K562 (cell line): ENCODE data around the gene MTG2. TPM values are rescaled to one million over a fixed set of nuclear protein-coding genes. Genes with fewer than 3 reads are reported as not detected.

Experiments
- ATF2 ChIP-seq: sonication (generic); formaldehyde crosslinking; IDR thresholded peaks from 2 replicates; pipeline ENCODE4 v1.8.1; 2022; ENCODE audit warnings: missing genetic modification reagents
- KLF1 ChIP-seq: fragments of 450-650 bp; IDR thresholded peaks from 2 replicates; pipeline ENCODE4 v1.6.1; 2016; ENCODE audit warnings: missing genetic modification characterization, missing compliant biosample characterization
- KLF13 ChIP-seq: fragments of 450-650 bp; IDR thresholded peaks from 2 replicates; pipeline ENCODE4 v1.6.1; 2016; ENCODE audit warnings: missing genetic modification characterization, low read depth, mild to moderate bottlenecking, missing compliant biosample characterization, moderate library complexity, borderline replicate concordance
- L3MBTL2 ChIP-seq: fragments of 450-650 bp; IDR thresholded peaks from 2 replicates; pipeline ENCODE4 v1.6.1; 2016; ENCODE audit warnings: mild to moderate bottlenecking, moderate library complexity
- MGA ChIP-seq: fragments of 450-650 bp; IDR thresholded peaks from 2 replicates; pipeline ENCODE4 v1.6.1; 2016; ENCODE audit warnings: mild to moderate bottlenecking, moderate library complexity
- NR3C1 ChIP-seq: sonication (generic); formaldehyde crosslinking; IDR thresholded peaks from 2 replicates; pipeline ENCODE4 v1.8.1; 2022; ENCODE audit warnings: missing genetic modification reagents
- TEAD2 ChIP-seq: fragments of 450-650 bp; IDR thresholded peaks from 2 replicates; pipeline ENCODE4 v1.6.1; 2016; ENCODE audit warnings: missing genetic modification characterization, control low read depth, missing compliant biosample characterization
- UBTF ChIP-seq, 2 experiments: IDR thresholded peaks; 2 replicates each; pipeline ENCODE4 v1.6.1; 2012; ENCODE audit warnings: improper control_type of control experiment in 2 of 2, low read depth in 2 of 2, low read length in 2 of 2, borderline replicate concordance in 1 of 2
- ZFP30 ChIP-seq: fragments of 250-450 bp; sonication (Bioruptor Pico); IDR thresholded peaks from 2 replicates; pipeline ENCODE4 v1.8.0; 2022; ENCODE audit warnings: moderate library complexity, mild to moderate bottlenecking, inconsistent platforms, borderline replicate concordance
- ZNF239 ChIP-seq: fragments of 250-450 bp; sonication (Bioruptor Pico); IDR thresholded peaks from 2 replicates; pipeline ENCODE4 v1.4.0; 2020; ENCODE audit warnings: mild to moderate bottlenecking
- ZNF354B ChIP-seq: fragments of 250-450 bp; sonication (Bioruptor Pico); IDR thresholded peaks from 2 replicates; pipeline ENCODE4 v1.4.0; 2020
- ZNF384 ChIP-seq: IDR thresholded peaks from 2 replicates; pipeline ENCODE4 v1.6.1; 2012; ENCODE audit warnings: low read depth, low read length, improper control_type of control experiment
- polyA plus RNA-seq, 8 experiments: library from polyadenylated mRNA; depleted of rRNA in 4 of 8; stranded (reverse) in 5 of 8; unstranded in 3 of 8; fragments of >200 nt; fragmentation: Nextera tagmentation in 2 of 8; fragmentation: Illumina TruSeq in 1 of 8; extraction: Ambion mirVana in 2 of 8; extraction: Trizol in 1 of 8; gene quantifications; 2 replicates each; pipeline versions ENCODE4 v1.2.1 to v1.2.3, GENCODE V29; 2011 to 2014; ENCODE audit warnings: inconsistent platforms in 1 of 8, missing spikeins in 1 of 8
- total RNA-seq, 7 experiments: library from RNA; depleted of rRNA in 6 of 7; stranded (reverse); fragments of >200 nt in 6 of 7; fragmentation: Illumina TruSeq in 2 of 7; extraction: Trizol in 2 of 7; gene quantifications; 2 replicates each; pipeline versions ENCODE4 v1.2.1 to v1.2.3, GENCODE V29; 2011 to 2021; ENCODE audit warnings: low replicate concordance in 1 of 7

Gene MTG2
- total and polyA plus RNA-seq, 9 of the 15 experiments (the other 6 are each of a cell fraction or from before 2014, with no cell fraction given): 8.7 to 67.5 (median 44.5) TPM

- TF ChIP-seq ATF2 (no peak), ZNF239 (CRISPR knock-in tag) (no peak), MGA (peak; percentile 79), KLF1 (tag) (no peak), L3MBTL2 (peak; percentile 90), ZNF384 (no peak), ZFP30 (CRISPR knock-in tag) (no peak), TEAD2 (tag) (no peak), NR3C1 (0 out of 2 replicates have a peak, but pooled peaks have one; percentile 58), KLF13 (no peak), ZNF354B (CRISPR knock-in tag) (no peak), UBTF (IDR thresholded peaks at IDR 0.05; ENCODE audit: borderline replicate concordance in 1 of 2, low read depth in 2 of 2, low read length in 2 of 2) (peak; percentile 67 to 86; a peak in 3 of 4 replicates)
Observed at GRCh38 chr20:62143957-62144825, 38.6 kb upstream of the MTG2 start (continued).
